ENCODE data around the gene JARID2. TPM values are rescaled to one million over a fixed set of nuclear protein-coding genes. Genes with fewer than 3 reads are reported as not detected.

Gene JARID2
- total and polyA plus RNA-seq, 7 donors, result 1.8 to 7.8 (median 6.1) TPM

DNA sequence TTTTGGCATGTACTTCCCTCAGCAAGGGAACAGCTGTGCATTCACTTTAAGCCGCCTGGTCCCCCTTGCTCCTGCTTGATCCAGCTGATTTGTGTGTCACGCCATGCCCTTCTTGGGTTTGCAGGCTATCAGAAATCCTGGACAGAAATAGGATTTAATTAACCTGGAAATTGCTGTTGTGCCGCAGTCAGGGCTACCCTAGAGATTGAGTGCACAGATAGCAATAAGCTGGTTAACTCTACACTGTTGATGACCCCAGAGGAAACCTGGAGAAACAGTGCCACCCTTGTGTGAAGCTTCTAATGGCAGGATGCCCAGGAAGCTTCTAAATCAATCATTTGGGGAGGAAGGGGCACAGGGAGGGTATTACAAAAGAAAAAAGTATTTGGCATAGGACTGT, 199.0 kb downstream of the JARID2 start:
- H3K27me3 ChIP-seq, result no peaks in the 10 kb centered on the region
- H3K9me3 ChIP-seq, result no peaks in the 10 kb centered on the region
- no peak for DNase-seq
- TF ChIP-seq, protein P1, sequence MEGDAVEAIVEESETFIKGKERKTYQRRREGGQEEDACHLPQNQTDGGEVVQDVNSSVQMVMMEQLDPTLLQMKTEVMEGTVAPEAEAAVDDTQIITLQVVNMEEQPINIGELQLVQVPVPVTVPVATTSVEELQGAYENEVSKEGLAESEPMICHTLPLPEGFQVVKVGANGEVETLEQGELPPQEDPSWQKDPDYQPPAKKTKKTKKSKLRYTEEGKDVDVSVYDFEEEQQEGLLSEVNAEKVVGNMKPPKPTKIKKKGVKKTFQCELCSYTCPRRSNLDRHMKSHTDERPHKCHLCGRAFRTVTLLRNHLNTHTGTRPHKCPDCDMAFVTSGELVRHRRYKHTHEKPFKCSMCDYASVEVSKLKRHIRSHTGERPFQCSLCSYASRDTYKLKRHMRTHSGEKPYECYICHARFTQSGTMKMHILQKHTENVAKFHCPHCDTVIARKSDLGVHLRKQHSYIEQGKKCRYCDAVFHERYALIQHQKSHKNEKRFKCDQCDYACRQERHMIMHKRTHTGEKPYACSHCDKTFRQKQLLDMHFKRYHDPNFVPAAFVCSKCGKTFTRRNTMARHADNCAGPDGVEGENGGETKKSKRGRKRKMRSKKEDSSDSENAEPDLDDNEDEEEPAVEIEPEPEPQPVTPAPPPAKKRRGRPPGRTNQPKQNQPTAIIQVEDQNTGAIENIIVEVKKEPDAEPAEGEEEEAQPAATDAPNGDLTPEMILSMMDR (IDR thresholded peaks at IDR 0.05), result no peak
- no peak for TF ChIP-seq POLR2AphosphoS5 (IDR thresholded peaks at IDR 0.05)
- TF ChIP-seq EP300 (IDR thresholded peaks at IDR 0.05), result no peak
- TF ChIP-seq POLR2A (IDR thresholded peaks at IDR 0.05), result no peak
- H3K4me3 ChIP-seq, result no peak overlapping the region
- intact Hi-C loops (cut with DNase I), result no loop called here
- H3K36me3 ChIP-seq, result no peaks in the 10 kb centered on the region
- peaks cover 0 to 57% (median 33%) of the 10 kb centered on the region in 4 donors for H3K4me1 ChIP-seq
- WGBS, 2 donors, result 41 to 63% methylated on average over 3 of the region's 3 CpGs
- no peak overlapping the region for H3K27ac ChIP-seq

DNA sequence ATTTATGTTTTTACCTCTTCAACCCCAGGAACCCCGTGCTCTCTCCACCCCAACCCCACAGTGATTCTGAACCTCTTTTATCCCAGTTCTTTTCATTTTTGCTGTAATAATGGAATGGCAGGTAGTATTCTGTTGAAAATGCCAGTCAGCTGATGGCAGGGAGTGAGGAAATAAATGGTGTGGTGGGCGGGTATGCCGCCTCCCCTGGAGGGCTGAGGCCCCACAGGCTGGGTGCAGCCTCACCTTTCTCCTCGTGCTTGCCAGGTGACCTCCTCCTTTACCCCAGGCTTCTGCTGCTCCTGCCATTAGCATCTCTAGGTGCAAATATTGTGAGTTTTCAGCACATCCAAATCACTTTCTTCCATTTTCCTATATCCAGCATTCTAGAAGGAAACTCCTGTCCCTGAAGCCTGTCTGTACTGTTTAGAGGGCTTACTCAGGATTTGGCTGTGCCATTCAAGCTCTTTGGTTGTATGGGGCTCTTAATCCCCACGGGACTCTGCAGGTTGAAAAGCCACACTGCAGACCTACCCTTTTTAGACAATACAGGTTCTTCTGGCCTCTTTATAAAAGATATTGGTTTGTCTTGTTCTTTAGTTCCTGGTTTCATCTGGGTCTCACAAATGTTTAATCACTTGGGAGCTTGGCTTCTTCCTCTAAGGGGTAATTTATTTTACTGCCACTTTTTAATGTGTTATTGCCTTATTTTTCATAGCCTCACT, 201.8 kb downstream of the JARID2 start:
- no peak for TF ChIP-seq EP300 (IDR thresholded peaks at IDR 0.05)
- no peak for TF ChIP-seq POLR2AphosphoS5 (IDR thresholded peaks at IDR 0.05)
- TF ChIP-seq, protein P1 (IDR thresholded peaks at IDR 0.05), result no peak
- TF ChIP-seq POLR2A (IDR thresholded peaks at IDR 0.05), result no peak
- Histone ChIP-seq H3K36me3 (no peaks in the 10 kb centered on the region), H3K4me1 (peaks cover 0 to 44% (median 24%) of the 10 kb centered on the region in 4 donors), H3K27ac (no peak overlapping the region), H3K4me3 (no peak overlapping the region), H3K27me3 (no peaks in the 10 kb centered on the region), H3K9me3 (no peaks in the 10 kb centered on the region)
- intact Hi-C loops (cut with DNase I), result no loop called here
- WGBS, 2 donors, result 49 to 77% methylated on average over 5 of the region's 5 CpGs
- no peak for DNase-seq

DNA sequence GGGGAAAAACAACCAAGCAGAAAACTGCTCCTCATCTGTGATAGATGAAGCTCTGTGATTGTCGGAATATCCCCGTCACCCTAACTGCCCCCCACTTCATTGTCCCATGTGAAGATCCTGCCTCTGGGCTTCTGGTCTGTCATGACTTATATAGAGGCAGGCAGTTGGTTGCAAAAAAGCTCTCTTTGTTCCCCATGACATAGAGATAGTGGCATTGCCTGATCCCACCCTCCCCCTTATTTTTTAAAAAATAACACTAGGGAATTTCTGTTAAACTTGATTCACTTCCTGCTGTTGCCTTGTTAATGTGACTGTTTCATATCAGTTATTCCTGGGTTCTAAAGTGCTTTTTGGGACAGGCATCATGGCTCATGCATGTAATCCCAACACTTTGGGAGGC, 203.1 kb downstream of the JARID2 start:
- 96% methylated on average over 2 of the region's 2 CpGs for WGBS, 2 donors
- no peaks in the 10 kb centered on the region for H3K36me3 ChIP-seq
- no peak overlapping the region for H3K27ac ChIP-seq
- intact Hi-C loops (cut with DNase I), result no loop called here
- no peaks in the 10 kb centered on the region for H3K9me3 ChIP-seq
- DNase-seq, result no peak
- TF ChIP-seq, protein P1 (IDR thresholded peaks at IDR 0.05), result no peak
- TF ChIP-seq POLR2A (IDR thresholded peaks at IDR 0.05), result no peak
- TF ChIP-seq POLR2AphosphoS5 (IDR thresholded peaks at IDR 0.05), result no peak
- no peak for TF ChIP-seq EP300 (IDR thresholded peaks at IDR 0.05)
- no peak overlapping the region for H3K4me3 ChIP-seq
- no peaks in the 10 kb centered on the region for H3K27me3 ChIP-seq
- peaks cover 0 to 42% (median 15%) of the 10 kb centered on the region in 4 donors for H3K4me1 ChIP-seq

DNA sequence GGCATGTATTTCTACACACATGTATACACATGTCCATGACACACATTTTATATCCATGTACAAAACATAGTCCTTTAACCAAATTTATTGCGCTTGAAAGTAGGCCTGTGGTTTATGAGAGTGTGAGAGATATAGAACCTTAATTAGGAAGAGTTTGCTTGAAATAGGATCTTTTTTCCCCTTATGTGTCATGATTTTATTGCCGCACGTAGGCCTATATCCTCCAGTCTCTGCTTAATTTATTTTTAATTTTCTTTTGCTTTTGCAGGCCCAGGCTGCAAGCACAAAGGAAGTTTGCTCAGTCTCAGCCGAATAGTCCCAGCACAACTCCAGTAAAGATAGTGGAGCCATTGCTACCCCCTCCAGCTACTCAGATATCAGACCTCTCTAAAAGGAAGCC, 205.9 kb downstream of the JARID2 start:
- H3K4me3 ChIP-seq, result no peak overlapping the region
- intact Hi-C loops (cut with DNase I), result no loop called here
- DNase-seq, result no peak
- TF ChIP-seq POLR2A (IDR thresholded peaks at IDR 0.05) (no peak), EP300 (IDR thresholded peaks at IDR 0.05) (no peak), POLR2AphosphoS5 (IDR thresholded peaks at IDR 0.05) (no peak)
- TF ChIP-seq, protein P1 (IDR thresholded peaks at IDR 0.05), result no peak
- H3K27me3 ChIP-seq, result no peaks in the 10 kb centered on the region
- H3K27ac ChIP-seq, result no peak overlapping the region
- no peaks in the 10 kb centered on the region for H3K36me3 ChIP-seq
- WGBS, 2 donors, result 82 to 94% methylated on average over 4 of the region's 4 CpGs
- H3K9me3 ChIP-seq, result no peaks in the 10 kb centered on the region
- H3K4me1 ChIP-seq, result peaks cover 0 to 38% (median 3%) of the 10 kb centered on the region in 4 donors

All from sigmoid colon (tissue), 7 donors.